Breast epithelium (tissue), 3 donors: ENCODE data around the gene WDR1.

ENCODE experiments used
- POLR2AphosphoS5 ChIP-seq, 3 donors: sonication (generic); formaldehyde crosslinking; IDR thresholded peaks; one replicate each; pipeline ENCODE4 v1.6.1; 2017; ENCODE audit warnings: antibody characterized with exemption in 3 of 3
- TF ChIP-seq, protein P1 (sequence below), 3 donors: fragments of 450-650 bp; IDR thresholded peaks; one replicate each; pipeline ENCODE4 v1.5.1; 2016 to 2017; ENCODE audit warnings: antibody characterized with exemption in 3 of 3, mild to moderate bottlenecking in 3 of 3, moderate library complexity in 3 of 3

GRCh38 chr4:10083861-10084641, 32.5 kb downstream of the WDR1 start:
- TF ChIP-seq, protein P1, sequence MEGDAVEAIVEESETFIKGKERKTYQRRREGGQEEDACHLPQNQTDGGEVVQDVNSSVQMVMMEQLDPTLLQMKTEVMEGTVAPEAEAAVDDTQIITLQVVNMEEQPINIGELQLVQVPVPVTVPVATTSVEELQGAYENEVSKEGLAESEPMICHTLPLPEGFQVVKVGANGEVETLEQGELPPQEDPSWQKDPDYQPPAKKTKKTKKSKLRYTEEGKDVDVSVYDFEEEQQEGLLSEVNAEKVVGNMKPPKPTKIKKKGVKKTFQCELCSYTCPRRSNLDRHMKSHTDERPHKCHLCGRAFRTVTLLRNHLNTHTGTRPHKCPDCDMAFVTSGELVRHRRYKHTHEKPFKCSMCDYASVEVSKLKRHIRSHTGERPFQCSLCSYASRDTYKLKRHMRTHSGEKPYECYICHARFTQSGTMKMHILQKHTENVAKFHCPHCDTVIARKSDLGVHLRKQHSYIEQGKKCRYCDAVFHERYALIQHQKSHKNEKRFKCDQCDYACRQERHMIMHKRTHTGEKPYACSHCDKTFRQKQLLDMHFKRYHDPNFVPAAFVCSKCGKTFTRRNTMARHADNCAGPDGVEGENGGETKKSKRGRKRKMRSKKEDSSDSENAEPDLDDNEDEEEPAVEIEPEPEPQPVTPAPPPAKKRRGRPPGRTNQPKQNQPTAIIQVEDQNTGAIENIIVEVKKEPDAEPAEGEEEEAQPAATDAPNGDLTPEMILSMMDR (IDR thresholded peaks at IDR 0.05): no peak
- TF ChIP-seq POLR2AphosphoS5 (IDR thresholded peaks at IDR 0.05): no peak
